ENCODE data around the gene RNF157. TPM values are rescaled to one million over a fixed set of nuclear protein-coding genes. Genes with fewer than 3 reads are reported as not detected.

Gene RNF157
- total and polyA plus RNA-seq, 2 of the 13 experiments (the other 11 are each of a cell fraction or from before 2014, with no cell fraction given) = 0.44 to 1.5 TPM

- DNase-seq (ENCODE audit: low spot score) (no peak), FAIRE-seq (peak; percentile 23), ATAC-seq (no peak)
- no peaks in the 10 kb centered on the region for H3K79me2 ChIP-seq (ENCODE audit: insufficient read depth, low read length)
- intact Hi-C loops (cut with micrococcal nuclease; ENCODE audit: unreplicated experiment) = no loop called here
- H2AFZ ChIP-seq (ENCODE audit: low read length) = no peak overlapping the region
- peak overlapping the region; percentile 27 to 71 (median 52); a peak in 5 of 6 replicates for H3K4me3 ChIP-seq (replicated peaks in 1 of 3; ENCODE audit: insufficient read depth in 1 of 3, low read depth in 2 of 3, low read length in 3 of 3)
- peaks cover 3 to 14% of the 10 kb centered on the region in 2 experiments for H3K27me3 ChIP-seq (ENCODE audit: control insufficient read depth in 1 of 2, insufficient read depth in 2 of 2, low read length in 2 of 2)
- WGBS (ENCODE audit: low lambda C conversion rate) = 88% methylated on average over 37 of the region's 54 CpGs
- ChIA-PET CTCF (ENCODE audit: low intra/inter-chr PET ratio, low total read pairs) (interaction anchor here (1.2 kb wide), 1 partner anchor 17 kb away, joined by 3 read pairs; no protein-coding TSS in a partner anchor), POLR2A (interaction anchor here (1.0 to 1.8 kb wide), 10 partner anchors 9 to 261 kb away, joined by 3 to 14 read pairs (median 5); no protein-coding TSS in a partner anchor)
- no peaks in the 10 kb centered on the region for H4K20me1 ChIP-seq (ENCODE audit: insufficient read depth, low read length)
- peak overlapping the region; percentile 70 for H3K27ac ChIP-seq (ENCODE audit: extremely low read length, insufficient read depth, low read length)
- H3K9me3 ChIP-seq (ENCODE audit: low read length) = no peaks in the 10 kb centered on the region
- H3K36me3 ChIP-seq (replicated peaks in 1 of 2; ENCODE audit: control insufficient read depth in 1 of 2, insufficient read depth in 2 of 2, low read length in 2 of 2) = no peaks in the 10 kb centered on the region
- TSS peak; percentile 65 for BruUV-seq (replicated peaks)
- peak overlapping the region; percentile 92 for H3K4me2 ChIP-seq (ENCODE audit: low read depth, low read length)
- peak overlapping the region; percentile 54 for H3K9ac ChIP-seq (ENCODE audit: insufficient read depth, low read depth, low read length)
- in situ Hi-C loops (cut with HindIII; ENCODE audit: extremely low pct_ligation_motif_present, low pct_unique_long_range_greater_than_20kb) = no loop called here
- H3K4me1 ChIP-seq (ENCODE audit: insufficient read depth, low read length) = peaks cover 91% of the 10 kb centered on the region
- TF ChIP-seq ZNF503 (CRISPR knock-in tag; IDR thresholded peaks at IDR 0.05) (no peak), SMAD1 (CRISPR knock-in tag; IDR thresholded peaks at IDR 0.05; ENCODE audit: borderline replicate concordance, low read depth) (no peak), SMAD3 (CRISPR knock-in tag; IDR thresholded peaks at IDR 0.05) (no peak), HDAC6 (IDR thresholded peaks at IDR 0.05; ENCODE audit: low read depth, low read length) (no peak), ZNF563 (CRISPR knock-in tag; IDR thresholded peaks at IDR 0.05) (no peak), CC2D1A (CRISPR knock-in tag; IDR thresholded peaks at IDR 0.05) (no peak), ZNF142 (CRISPR knock-in tag; IDR thresholded peaks at IDR 0.05) (no peak), SOX5 (CRISPR knock-in tag; IDR thresholded peaks at IDR 0.05; ENCODE audit: borderline replicate concordance) (no peak), PAWR (CRISPR knock-in tag; IDR thresholded peaks at IDR 0.05; ENCODE audit: borderline replicate concordance) (no peak), ZNF570 (CRISPR knock-in tag; IDR thresholded peaks at IDR 0.05; ENCODE audit: borderline replicate concordance) (no peak), ZNF20 (CRISPR knock-in tag; IDR thresholded peaks at IDR 0.05) (0 out of 2 replicates have a peak, but pooled peaks have one; percentile 32), ZNF749 (CRISPR knock-in tag; IDR thresholded peaks at IDR 0.05; ENCODE audit: borderline replicate concordance) (no peak), ZNF792 (CRISPR knock-in tag; IDR thresholded peaks at IDR 0.05) (no peak)
Measured at GRCh38 chr17:76137351-76138233, 102.7 kb downstream of the RNF157 start.
